ENCODE measurements around the gene CIRBP.
A peak's percentile ranks its signal among the peaks of the same experiment; 100 is the strongest.

The CIRBP gene

GRCh38 chr19:1231729-1232637, 37.1 kb upstream of the CIRBP start:
- no peak for DNase-seq

DNA sequence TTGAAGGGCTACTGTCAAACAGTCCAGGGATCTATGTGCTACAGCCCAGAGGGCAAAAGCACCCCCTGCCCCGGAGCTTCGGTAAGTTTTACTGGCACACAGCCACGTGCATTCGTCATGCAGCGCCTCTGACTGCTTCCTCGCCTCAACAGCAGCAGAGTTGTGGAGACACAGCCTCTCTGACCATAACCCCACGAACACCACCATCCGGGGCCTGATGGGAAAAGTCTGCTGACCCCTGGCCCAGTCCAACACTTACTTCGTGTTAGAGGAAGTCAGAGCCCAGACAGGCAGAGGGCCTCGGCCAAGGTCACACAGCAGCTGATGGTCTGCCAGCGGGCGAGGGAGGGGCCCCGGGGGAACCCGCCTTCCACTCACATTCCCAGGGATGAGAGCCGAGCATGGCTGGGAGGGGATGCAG, 36.5 kb upstream of the CIRBP start:
- DNase-seq: no peak

DNA sequence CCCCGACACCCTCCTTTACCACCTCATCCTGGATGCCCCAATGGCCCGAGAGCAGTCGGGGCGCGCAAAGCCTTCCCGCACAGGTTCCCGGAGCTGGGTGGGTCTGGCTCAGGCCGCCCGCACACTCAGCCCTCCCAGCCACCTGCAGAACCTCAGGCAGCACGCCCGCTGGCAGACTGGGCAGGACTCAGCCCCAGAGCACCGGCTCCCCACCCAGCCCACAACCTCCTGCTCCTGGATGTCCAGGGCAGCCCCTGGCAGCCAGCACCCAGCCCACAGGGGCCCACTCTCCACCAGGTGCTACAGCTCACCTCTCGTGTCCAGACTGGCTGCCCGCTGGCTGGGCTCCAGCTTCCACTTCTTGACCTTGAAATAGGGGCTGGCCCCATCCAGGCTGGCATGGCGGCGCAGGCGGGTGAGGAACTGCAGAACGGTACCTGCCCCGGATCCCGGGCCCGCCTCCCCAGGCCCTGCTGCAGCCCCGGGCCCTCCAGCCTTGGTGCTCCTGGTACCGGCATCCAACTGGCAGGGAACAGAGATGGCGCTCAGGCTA, 35.9 kb upstream of the CIRBP start:
- no peak for DNase-seq

DNA sequence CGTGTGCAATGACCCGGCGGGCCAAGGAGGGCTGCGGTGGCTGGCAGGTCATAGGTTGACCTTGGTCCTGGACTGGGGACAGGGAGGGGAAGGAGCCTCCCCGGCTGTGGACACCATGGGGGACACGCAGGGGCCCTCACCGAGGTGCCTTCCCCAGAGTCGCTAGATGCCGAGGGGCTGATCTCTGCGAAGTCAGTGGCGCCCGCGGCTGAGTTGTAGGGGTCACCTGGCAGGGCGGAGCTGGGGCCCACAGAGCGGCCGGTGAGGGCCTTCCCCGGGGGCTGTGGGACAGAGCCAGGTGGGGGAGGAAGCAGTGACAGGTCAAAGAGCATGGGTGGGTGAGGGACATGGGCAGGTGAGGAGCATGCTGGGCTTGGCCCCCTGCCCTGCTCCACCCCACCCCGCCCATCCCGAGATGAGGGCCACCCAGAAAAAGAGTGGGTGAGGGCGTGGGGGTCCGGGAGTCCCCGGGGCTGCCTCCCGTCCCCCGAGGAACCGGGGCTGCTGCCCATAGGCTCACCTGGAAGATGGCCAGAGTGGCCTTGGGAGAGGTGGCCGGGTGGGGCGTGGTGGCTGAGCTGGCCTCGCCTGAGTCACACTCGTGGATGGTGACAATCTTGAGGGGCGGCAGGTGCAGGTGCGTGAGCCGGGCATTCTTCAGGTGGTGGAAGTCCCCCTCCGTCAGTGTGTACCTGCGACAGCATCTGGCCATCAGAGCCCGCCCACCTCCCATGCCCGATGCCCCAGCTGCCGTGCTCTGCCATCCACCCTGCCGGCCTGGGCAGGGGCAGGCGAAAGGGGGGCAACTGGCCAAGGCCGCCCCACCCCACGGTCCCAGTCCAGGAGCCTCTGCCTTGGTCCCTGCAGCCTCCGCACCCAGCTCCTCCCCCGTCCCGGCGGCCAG, 34.8 kb upstream of the CIRBP start:
- DNase-seq: no peak

- no peak for DNase-seq
These were observed 34.2 kb upstream of the CIRBP start for GRCh38 chr19:1234955-1235380.

DNA sequence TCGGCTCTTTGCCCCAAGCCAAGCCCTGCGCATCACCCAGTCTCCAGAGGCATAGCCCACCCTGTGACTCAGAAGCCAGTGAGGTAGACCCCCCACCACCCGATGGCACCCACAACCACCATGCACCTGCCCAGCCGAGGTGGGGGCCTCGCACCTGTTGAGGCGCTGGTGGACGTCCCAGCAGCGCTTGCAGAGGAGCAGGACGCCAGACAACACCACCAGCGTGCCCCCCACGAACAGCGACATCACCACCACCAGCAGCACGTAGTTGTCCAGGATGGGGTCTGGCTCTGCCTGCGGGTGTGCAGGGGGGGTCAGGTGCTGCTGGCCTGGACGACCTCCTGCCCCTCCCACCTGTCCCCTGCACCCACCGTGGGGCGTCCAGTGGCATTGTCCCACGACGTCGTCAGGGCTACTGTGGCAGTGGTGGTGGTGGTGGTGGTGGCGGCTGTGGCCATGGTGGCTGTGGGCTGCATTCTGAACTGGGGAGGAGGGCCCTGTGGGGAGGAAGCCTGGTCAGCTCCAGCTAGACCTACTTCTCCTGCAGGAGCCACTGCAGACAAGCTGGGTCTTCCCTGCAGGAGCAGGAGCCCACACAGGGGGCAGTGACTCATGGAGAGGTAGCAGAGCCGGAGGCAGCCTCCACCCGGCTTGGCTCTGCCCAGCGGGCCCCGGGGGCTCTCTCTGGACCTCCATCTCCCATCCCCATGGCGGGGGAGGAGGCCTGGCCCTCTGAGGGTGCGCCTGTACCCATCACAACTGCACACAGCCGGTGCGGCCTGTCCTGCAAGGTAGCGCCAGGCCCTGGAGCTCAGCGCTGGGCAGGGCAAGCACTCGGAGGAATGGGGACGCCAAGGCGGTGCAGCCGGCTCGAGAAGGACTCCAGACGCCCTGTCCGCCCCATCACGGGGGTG, 33.2 kb upstream of the CIRBP start:
- DNase-seq: no peak

DNA sequence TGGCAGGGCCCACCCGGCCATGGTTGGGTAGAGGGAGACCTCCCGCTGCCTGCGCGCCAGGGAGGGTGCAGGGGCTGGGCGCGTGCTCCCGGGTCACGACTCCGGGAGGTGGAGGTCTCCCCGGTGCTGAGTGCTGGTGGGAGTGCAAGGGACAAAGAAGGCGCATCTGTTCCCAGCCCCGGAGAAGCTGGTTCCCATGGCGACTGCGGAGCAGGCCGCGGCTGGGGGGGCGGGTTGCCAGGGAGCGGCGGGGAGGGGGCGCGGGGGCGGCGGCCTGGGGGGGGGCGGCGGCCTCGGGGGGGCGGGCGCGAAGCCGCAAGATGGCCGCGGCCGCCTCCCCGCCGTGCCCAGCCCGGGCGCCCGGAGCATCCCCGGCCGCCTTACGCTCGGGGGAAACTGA, 32.6 kb upstream of the CIRBP start:
- DNase-seq: peak; percentile 21

DNA sequence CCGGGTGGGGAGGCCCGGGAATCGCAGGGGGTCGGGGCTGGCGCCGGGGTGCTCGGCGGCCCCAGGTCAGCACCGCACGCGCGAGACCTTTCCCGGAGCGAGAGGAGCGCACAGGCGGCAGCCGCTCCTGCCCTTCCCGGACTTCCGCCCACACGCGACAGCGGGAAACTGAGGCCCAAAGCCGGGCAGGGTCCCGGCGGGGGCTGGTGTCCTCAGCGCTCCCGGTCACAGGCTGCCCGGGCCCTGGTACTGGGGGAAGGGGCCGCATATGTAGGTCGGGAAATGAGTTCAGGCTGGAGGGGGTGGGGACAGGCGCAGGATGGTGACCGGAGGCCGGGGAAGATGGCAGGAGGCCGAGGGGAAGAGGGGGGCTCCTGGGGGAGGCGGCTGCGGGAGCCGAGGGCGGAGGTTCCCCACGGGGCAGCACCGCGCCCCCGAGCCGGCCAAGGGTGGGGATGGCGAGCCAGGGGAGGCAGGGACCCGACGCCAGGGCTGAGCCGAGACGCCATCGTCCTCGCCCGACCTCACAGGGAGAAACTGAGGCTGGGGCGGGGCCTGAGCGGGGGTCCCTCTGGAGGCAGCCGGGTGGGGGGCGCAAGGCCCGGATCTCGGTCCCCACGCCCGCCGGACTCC, 32.0 kb upstream of the CIRBP start:
- no peak for DNase-seq

- peak; percentile 16 for DNase-seq
These were observed 31.3 kb upstream of the CIRBP start, which contains the start of gene CBARP for GRCh38 chr19:1237754-1238368. Gene CBARP, minus strand, starts transcription at chr19:1238005. Its CDS starts 1,905 bp downstream, at chr19:1236100.

- DNase-seq: no peak
These were observed 30.5 kb upstream of the CIRBP start for GRCh38 chr19:1238369-1239303.

- no peak for DNase-seq
These were observed 29.7 kb upstream of the CIRBP start for GRCh38 chr19:1239420-1239795.

- peak; percentile 83 for DNase-seq
These were observed 29.1 kb upstream of the CIRBP start for GRCh38 chr19:1239796-1240737.

DNA sequence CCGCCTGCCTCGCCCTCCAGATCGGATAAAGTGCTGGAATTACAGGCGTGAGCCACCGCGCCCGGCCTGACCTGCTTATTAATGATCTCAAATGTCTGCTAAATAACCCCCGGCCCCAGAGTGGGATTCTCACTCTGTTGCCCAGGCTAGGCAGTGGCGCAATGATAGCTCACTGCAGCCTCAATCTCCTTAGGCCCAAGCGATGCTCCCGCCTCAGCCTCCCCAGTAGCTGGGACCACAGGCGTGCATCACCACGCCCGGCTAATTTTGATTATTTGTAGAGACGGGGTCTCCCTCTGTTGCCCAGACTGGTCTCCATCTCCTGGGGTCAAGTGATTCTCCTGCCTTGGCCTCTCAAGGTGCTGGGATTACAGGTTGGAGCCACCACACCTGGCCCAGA, 28.2 kb upstream of the CIRBP start:
- no peak for DNase-seq

DNA sequence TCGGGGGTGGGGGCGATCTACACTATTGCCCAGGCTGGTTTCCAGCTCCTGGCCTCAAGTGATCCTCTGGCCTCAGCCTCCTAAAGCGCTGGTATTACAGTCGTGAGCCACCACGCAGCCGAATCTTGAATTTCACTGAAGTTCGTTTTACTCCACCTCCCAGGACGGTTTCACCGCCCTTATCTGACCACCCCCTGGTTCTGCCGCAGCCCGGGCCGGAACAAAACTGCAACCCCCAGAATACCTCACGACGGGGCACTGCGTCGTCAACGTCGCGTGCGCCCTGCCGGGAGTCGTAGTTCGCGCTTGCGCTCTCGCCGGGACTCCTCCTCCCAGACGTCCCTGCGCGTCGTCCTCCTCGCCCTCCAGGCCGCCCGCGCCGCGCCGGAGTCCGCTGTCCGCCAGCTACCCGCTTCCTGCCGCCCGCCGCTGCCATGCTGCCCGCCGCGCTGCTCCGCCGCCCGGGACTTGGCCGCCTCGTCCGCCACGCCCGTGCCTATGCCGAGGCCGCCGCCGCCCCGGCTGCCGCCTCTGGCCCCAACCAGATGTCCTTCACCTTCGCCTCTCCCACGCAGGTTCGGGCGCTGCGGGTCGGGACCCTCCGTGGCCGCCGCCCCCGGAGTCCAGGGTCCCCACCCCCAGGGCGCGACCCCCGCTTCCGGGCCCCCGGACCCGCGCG, 27.6 kb upstream of the CIRBP start, which contains the start of gene ATP5F1D:
TSS of gene ATP5F1D (plus strand) at position 335 of the 679 bp plus-strand sequence. CDS start at position 435, 100 bp downstream.
- DNase-seq: peak; percentile 90

- DNase-seq: peak; percentile 37
These were observed 25.1 kb upstream of the CIRBP start for GRCh38 chr19:1243768-1244692.

DNA sequence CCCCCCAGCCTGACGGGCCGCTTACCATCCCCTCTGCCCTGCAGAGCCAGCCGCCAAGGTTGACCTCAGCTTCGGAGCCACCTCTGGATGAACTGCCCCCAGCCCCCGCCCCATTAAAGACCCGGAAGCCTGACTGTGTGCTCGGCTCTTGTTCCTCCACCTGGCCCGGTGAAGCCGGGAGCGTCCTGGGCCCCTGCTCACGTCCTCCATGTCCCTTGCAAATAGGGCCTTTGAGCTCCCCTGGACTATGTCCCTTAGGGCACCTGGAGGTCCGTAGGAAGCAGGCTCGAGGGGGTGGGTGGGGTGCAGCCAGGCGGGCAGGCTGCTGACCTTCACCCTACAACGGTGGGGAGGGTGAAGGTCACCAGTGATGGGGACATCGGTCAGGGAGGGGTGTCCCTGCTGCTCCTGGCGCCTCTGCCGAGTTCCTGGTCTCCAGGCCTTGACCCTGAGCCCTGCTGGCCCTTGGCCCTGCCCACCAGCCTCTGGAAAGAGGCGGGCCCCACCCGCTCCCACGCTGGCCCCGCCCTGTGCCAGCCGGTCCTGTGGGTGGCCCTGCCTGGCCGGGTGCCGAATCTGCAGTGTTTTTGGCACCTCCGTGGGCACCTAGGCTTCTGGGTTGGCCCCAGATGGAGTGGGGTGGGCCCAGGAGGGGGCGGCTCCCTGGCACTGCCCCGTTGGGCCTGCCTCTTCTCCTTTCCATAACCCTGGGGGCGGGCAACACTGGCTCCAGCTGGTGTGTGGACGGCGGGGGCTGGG, 24.3 kb upstream of the CIRBP start:
- no peak for DNase-seq
